Ishikawa (cell line): Measurements from ENCODE around the gene SRRM2.
A peak's percentile ranks its signal among the peaks of the same experiment; 100 is the strongest.

ENCODE experiments used
- CEBPB ChIP-seq: IDR thresholded peaks from 2 replicates; pipeline ENCODE4 v1.6.1; 2012
- CREB1 ChIP-seq: IDR thresholded peaks from 2 replicates; pipeline ENCODE4 v1.6.1; 2012; ENCODE audit warnings: low read depth
- EGR1 ChIP-seq: IDR thresholded peaks from 2 replicates; pipeline ENCODE4 v1.6.1; 2012
- EP300 ChIP-seq: IDR thresholded peaks from 2 replicates; pipeline ENCODE4 v1.6.1; 2012; ENCODE audit warnings: borderline replicate concordance
- FOXM1 ChIP-seq: IDR thresholded peaks from 2 replicates; pipeline ENCODE4 v1.6.1; 2012; ENCODE audit warnings: low read depth, borderline replicate concordance
- NFIC ChIP-seq: IDR thresholded peaks from 2 replicates; pipeline ENCODE4 v1.6.1; 2012
- RAD21 ChIP-seq: IDR thresholded peaks from 2 replicates; pipeline ENCODE4 v1.6.1; 2012; ENCODE audit warnings: low read depth
- TAF1 ChIP-seq: IDR thresholded peaks from 2 replicates; pipeline ENCODE4 v1.6.1; 2012; ENCODE audit warnings: low read depth, mild to moderate bottlenecking
- TCF12 ChIP-seq: IDR thresholded peaks from 2 replicates; pipeline ENCODE4 v1.6.1; 2012; ENCODE audit warnings: low read depth
- TEAD4 ChIP-seq: IDR thresholded peaks from 2 replicates; pipeline ENCODE4 v1.6.1; 2012
- YY1 ChIP-seq: IDR thresholded peaks from 2 replicates; pipeline ENCODE4 v1.6.1; 2012; ENCODE audit warnings: low read depth
- ZBTB7A ChIP-seq: IDR thresholded peaks from 2 replicates; pipeline ENCODE4 v1.6.1; 2012; ENCODE audit warnings: low read depth
- TF ChIP-seq, protein P1 (sequence below): IDR thresholded peaks from 2 replicates; pipeline ENCODE4 v1.6.1; 2012; ENCODE audit warnings: low read depth, mild to moderate bottlenecking
- TF ChIP-seq, protein P2 (sequence below): IDR thresholded peaks from 2 replicates; pipeline ENCODE4 v1.6.1; 2012
- TF ChIP-seq, protein P3 (sequence below): IDR thresholded peaks from 2 replicates; pipeline ENCODE4 v1.6.1; 2012

The SRRM2 gene

DNA sequence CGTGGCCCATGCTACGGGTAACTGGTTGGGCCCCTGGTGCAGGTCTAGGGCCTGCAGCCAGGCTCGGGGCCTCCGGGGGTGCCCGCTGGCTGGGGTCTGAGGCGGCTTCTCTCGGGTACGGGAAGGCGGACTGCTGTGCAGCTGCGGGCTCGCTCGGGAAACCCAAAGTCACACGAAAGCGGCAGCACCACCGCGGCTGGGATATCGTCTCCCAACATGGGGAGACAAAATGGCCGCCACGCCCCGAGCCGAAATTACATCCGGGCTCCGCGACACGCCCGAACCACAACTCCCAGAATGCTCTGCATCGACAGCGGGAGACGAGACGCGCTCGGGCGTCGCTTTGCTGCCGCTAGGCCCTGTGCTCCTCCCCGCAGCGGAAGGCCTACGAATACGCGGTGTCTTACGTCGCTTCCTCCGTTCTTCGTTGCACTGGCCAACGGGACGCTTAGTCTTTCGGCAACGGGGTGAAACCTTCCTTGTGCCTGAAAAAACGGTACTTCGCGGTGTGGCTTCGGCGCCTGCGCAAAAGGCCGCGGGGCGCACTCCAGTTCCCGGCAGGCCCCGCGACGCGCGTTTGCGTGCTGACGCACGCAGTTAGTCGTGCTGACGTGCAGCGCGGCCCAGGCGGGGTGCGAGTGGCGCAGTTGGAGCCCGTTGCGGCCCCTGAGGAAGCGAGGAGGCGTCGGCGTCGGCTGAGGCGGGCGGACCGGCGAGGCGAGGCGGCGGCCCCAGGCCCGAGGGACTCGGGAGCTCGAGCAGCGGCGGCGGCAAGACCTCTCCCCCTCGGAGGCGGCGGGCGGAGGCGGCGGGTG, at the start of gene SRRM2:
Gene SRRM2, plus strand, starts transcription at position 604 of the 815 bp plus-strand sequence. CDS start 3,727 bp downstream, outside the sequence.
- TF ChIP-seq CEBPB (no peak), FOXM1 (no peak), ZBTB7A (0 out of 2 replicates have a peak, but pooled peaks have one; percentile 18), EP300 (no peak; the same call in 1 of the 2 replicates), CREB1 (peak; percentile 88), TAF1 (peak; percentile 63; the same call in 1 of the 2 replicates), NFIC (0 out of 2 replicates have a peak, but pooled peaks have one; percentile 45), EGR1 (peak; percentile 61; the same call in 1 of the 2 replicates), TEAD4 (peak; percentile 36; the same call in 1 of the 2 replicates), TCF12 (no peak), YY1 (peak; percentile 96), RAD21 (no peak)
- TF ChIP-seq, protein P1, sequence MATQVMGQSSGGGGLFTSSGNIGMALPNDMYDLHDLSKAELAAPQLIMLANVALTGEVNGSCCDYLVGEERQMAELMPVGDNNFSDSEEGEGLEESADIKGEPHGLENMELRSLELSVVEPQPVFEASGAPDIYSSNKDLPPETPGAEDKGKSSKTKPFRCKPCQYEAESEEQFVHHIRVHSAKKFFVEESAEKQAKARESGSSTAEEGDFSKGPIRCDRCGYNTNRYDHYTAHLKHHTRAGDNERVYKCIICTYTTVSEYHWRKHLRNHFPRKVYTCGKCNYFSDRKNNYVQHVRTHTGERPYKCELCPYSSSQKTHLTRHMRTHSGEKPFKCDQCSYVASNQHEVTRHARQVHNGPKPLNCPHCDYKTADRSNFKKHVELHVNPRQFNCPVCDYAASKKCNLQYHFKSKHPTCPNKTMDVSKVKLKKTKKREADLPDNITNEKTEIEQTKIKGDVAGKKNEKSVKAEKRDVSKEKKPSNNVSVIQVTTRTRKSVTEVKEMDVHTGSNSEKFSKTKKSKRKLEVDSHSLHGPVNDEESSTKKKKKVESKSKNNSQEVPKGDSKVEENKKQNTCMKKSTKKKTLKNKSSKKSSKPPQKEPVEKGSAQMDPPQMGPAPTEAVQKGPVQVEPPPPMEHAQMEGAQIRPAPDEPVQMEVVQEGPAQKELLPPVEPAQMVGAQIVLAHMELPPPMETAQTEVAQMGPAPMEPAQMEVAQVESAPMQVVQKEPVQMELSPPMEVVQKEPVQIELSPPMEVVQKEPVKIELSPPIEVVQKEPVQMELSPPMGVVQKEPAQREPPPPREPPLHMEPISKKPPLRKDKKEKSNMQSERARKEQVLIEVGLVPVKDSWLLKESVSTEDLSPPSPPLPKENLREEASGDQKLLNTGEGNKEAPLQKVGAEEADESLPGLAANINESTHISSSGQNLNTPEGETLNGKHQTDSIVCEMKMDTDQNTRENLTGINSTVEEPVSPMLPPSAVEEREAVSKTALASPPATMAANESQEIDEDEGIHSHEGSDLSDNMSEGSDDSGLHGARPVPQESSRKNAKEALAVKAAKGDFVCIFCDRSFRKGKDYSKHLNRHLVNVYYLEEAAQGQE, result no peak
- TF ChIP-seq, protein P2, sequence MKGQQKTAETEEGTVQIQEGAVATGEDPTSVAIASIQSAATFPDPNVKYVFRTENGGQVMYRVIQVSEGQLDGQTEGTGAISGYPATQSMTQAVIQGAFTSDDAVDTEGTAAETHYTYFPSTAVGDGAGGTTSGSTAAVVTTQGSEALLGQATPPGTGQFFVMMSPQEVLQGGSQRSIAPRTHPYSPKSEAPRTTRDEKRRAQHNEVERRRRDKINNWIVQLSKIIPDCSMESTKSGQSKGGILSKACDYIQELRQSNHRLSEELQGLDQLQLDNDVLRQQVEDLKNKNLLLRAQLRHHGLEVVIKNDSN, result no peak; the same call in 1 of the 2 replicates
- TF ChIP-seq, protein P3, sequence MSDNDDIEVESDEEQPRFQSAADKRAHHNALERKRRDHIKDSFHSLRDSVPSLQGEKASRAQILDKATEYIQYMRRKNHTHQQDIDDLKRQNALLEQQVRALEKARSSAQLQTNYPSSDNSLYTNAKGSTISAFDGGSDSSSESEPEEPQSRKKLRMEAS, result peak; percentile 97

GRCh38 chr16:2702871-2703745, 49.3 kb upstream of the SRRM2 start:
- TF ChIP-seq NFIC, result no peak
- TF ChIP-seq FOXM1, result no peak
- no peak for TF ChIP-seq EP300
- TF ChIP-seq EGR1, result no peak
- TF ChIP-seq, protein P3, result no peak
- no peak for TF ChIP-seq CREB1
- no peak for TF ChIP-seq TCF12
- no peak for TF ChIP-seq YY1

GRCh38 chr16:2704166-2704982, 48.1 kb upstream of the SRRM2 start:
- TF ChIP-seq, protein P3, result no peak
- TF ChIP-seq ZBTB7A (no peak), EP300 (no peak), TEAD4 (no peak), EGR1 (no peak), TAF1 (no peak), CEBPB (no peak), YY1 (no peak), CREB1 (no peak), FOXM1 (no peak), TCF12 (no peak)
- TF ChIP-seq, protein P1, result no peak
- TF ChIP-seq, protein P2, result no peak

- TF ChIP-seq EGR1 (no peak), TEAD4 (no peak), NFIC (no peak)
- TF ChIP-seq, protein P3, result no peak
Observed at GRCh38 chr16:2704983-2705275, 47.5 kb upstream of the SRRM2 start.
